HG03095 (cell line): Measurements from ENCODE around the gene PAFAH1B2.

ENCODE experiments used
- ATAC-seq: cut with Tn5 transposase; IDR thresholded peaks from one replicate; pipeline ENCODE4 v1.9.1; 2021; ENCODE audit warnings: moderate library complexity; ENCODE audit not compliant: unreplicated experiment

PAFAH1B2 gene

DNA sequence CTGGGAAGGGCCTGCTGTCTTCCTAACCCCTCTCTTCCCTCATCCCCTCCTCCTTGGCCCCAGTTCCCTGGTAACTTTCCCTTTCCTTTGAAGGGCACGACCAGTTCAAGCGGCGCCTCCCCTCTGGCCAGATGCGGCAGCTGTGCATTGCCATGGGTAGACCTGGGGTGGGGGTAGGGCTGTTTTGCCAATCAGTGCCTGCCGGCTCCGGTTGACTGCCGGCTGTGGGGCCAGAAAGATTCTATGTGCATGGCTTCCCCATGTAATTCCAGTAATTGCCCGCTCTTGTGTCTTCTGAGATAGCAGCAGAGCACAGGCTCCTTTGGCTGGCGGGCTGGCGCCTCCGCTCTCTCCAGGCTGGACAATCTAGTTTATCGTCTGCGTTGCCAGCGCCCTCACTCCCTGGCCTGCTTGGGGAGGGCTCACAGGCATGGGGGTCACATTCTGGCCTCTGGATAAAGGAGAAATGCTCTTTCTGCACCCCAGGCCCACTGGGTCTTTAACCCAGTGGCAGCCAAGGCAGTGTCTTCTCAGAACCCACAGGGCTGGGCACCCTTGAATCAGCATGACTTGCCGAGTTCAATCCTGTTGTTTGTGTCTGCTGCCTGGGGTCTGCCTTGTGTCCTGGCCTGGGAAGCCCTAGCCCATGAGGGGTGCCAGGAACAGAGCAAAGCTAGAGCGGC, 43.9 kb downstream of the PAFAH1B2 start:
- no peak for ATAC-seq

DNA sequence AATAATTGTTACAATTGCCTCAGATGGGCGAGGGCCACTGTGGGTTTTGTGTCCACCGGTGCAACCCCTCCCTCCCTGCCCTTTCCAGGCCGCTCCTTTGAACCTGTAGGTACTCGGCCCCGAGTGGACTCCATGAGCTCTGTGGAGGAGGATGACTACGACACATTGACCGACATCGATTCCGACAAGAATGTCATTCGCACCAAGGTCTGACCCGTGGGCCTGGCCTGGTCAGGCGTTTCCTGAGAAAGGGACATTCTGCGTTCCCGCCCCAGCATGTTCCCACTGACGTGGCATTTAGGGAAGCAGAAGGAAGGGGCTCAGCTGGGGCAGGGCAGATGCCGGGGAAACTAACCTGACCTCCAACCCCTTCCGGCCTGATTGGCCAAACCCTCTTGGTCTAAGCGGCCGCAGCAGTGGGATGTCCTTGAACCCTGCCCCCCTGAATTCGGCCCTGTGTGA, 44.6 kb downstream of the PAFAH1B2 start:
- no peak for ATAC-seq

DNA sequence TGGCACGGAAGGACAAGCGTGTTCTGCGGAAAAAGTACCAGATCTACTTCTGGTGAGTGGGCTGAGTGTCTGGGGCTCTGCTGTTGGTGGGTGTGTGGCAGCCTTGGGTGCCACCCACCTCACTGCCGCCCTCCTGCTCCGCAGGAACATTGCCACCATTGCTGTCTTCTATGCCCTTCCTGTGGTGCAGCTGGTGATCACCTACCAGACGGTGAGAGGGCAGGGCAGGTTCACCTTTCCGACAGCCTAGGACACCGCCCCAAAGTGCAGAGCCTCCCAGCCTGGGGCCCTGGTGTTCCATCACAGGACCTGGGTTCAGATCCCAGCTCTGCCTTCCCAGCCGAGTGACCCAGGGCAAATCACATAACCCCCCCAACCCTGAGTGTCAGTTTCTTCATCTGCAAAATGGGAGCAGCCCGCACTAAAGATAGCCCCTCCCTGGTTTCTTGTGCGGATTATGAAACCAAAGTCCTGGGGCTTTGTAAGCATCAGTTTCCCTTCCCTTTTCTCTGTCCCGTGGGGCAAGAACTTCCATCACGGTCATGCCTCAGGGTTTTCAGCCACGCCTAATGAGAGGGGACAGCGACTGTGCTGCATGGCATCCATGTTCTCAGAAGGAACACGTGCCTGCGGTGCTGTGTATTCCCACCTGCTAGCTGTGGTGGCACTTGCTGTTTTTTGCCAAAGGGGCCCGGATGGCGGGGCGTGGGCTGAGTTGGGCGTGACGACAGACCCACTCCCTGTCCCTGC, 45.3 kb downstream of the PAFAH1B2 start:
- peak; percentile 63 for ATAC-seq

DNA sequence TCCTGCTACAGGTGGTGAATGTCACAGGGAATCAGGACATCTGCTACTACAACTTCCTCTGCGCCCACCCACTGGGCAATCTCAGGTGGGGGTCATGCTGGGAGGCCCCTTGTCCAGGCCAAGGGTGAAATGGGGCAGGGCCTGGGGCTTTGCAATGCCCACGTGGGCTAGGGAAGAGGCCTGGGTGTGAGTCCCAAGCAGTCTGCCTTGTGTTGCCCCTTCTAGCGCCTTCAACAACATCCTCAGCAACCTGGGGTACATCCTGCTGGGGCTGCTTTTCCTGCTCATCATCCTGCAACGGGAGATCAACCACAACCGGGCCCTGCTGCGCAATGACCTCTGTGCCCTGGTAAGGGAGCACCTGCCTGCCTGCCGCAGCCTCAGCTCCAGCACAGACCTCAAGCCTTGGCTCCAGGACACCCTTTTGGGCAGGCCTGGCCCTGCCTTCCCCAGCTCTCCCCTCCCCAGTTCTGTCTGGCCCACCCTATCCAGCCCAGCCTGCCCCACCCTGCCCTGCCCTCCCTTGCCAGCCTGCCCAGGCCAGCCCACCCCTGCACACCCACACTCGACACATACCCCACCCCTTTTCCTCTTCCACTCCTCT, 46.0 kb downstream of the PAFAH1B2 start:
- no peak for ATAC-seq

DNA sequence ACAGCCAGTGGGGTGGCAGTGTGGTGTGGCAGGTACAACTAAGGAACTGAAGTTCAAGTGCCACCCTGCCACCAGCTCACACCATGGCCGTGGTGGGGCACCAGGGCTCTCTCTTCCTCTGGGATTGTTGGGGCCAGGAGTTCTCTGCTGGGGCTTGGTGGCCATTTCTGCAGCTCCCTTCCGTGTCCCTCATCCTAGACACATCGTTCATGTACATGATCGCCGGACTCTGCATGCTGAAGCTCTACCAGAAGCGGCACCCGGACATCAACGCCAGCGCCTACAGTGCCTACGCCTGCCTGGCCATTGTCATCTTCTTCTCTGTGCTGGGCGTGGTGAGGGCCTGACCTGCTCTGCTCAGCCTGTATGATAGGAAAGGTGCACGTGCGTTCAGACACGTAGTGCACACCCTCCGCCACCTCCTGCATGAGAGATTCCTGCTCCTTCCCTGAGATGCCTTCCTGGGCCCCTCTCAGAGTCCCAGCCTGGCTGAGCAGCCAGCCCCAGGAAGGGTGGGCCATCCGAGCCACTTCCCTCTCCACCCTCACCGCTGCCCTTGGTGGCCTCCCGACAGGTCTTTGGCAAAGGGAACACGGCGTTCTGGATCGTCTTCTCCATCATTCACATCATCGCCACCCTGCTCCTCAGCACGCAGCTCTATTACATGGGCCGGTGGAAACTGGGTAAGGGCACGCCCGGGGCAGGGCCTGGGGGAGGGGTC, 47.8 kb downstream of the PAFAH1B2 start:
- ATAC-seq: no peak

DNA sequence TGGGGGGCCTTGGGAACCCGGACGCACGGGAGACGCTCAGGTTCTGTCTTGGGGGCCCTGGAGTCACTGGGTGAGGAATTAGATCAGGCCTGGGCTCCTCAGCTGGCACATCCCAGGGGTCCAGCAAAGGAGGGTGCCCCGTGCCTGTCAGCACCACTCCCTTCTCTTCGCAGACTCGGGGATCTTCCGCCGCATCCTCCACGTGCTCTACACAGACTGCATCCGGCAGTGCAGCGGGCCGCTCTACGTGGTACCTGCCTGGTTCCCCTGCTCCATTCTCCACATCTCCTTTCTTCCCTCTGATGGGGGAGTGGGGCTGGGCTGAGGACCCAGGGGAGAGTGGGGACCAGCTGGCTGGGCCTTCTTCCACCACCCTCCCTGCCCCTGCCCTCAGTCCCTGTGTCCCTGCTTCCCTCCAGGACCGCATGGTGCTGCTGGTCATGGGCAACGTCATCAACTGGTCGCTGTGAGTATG, 48.4 kb downstream of the PAFAH1B2 start:
- ATAC-seq: no peak

DNA sequence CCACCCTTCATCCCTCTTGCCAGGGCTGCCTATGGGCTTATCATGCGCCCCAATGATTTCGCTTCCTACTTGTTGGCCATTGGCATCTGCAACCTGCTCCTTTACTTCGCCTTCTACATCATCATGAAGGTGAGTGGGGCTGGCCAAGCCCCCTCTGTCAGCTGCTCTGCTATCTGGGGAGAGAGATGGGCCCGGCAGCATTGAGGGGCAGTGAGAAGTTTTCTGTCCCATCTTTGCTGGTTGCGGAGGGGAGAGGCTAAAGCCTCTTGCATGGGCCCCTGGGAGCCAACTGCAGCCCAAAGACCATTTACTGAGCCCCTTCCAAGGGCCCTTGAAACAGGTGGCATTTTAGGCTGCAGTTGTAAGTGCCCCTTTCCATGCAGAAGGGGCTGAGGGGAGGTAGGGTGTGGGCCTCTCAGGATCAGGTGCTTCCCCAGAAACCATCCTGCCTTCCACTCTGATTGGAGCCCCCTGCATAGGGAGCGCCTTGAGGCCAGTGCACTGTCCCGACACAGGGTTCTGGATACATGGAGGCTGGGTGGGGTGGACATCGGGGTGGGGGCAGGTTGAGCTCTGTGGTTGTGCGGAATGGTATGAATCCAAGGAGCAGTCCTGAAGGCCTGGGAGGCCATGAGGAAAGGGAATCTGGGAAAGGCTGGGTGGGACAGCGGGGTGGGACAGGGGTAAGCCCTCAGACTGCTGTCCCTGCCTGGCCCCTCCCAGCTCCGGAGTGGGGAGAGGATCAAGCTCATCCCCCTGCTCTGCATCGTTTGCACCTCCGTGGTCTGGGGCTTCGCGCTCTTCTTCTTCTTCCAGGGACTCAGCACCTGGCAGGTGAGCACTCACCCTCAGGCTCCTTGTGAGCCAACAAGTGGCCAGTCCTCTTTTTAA, 49.3 kb downstream of the PAFAH1B2 start:
- ATAC-seq: no peak

DNA sequence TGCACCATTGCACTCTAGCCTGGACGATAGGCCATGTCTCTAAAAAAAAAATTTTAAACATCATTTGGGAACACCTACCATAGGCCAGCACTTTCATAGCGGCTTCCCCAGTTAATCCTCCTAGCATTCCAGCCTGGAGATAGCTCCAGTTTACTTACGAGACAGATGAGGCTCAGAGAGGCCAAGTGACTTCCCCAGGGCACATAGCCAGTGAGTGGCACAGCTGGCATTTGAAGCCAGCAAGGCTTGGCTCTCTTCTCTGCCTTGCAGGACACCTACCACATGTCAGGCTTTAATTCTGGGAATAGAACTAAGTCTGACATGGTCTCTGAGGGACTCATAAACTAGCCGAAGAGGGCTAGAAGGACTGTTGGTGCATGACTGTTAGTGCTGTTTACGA, 50.2 kb downstream of the PAFAH1B2 start:
- ATAC-seq: no peak

DNA sequence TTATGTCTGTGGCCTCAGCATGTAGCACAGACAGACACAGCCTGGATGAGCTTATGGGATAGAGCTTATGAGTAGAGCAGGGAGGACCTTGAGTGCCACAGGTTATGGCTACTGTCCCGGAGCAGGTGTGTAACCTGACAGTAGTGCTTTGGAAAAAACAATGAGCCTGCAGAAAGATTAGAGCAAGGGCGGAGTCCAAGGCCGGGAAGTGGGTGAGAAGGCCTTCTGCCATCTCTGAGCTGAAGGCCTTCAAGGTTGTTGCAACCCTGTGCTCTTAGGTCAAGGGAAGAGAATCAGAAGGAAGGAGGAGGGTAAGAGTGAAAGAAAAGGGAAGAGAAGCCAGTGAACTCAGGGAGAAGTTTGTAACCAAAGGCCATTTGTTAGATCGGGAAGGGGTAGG, 51.2 kb downstream of the PAFAH1B2 start:
- no peak for ATAC-seq

DNA sequence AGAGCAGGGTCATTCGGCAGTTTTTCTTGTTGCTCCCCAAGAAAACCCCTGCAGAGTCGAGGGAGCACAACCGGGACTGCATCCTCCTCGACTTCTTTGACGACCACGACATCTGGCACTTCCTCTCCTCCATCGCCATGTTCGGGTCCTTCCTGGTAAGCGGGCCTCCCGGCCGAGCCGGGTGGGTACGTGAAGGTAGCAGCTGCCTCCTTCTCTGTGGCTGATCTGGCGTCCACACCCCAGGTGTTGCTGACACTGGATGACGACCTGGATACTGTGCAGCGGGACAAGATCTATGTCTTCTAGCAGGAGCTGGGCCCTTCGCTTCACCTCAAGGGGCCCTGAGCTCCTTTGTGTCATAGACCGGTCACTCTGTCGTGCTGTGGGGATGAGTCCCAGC, 51.7 kb downstream of the PAFAH1B2 start:
- ATAC-seq: no peak

DNA sequence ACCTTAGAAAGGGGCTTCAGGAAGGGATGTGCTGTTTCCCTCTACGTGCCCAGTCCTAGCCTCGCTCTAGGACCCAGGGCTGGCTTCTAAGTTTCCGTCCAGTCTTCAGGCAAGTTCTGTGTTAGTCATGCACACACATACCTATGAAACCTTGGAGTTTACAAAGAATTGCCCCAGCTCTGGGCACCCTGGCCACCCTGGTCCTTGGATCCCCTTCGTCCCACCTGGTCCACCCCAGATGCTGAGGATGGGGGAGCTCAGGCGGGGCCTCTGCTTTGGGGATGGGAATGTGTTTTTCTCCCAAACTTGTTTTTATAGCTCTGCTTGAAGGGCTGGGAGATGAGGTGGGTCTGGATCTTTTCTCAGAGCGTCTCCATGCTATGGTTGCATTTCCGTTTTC, 52.9 kb downstream of the PAFAH1B2 start:
- ATAC-seq: no peak

DNA sequence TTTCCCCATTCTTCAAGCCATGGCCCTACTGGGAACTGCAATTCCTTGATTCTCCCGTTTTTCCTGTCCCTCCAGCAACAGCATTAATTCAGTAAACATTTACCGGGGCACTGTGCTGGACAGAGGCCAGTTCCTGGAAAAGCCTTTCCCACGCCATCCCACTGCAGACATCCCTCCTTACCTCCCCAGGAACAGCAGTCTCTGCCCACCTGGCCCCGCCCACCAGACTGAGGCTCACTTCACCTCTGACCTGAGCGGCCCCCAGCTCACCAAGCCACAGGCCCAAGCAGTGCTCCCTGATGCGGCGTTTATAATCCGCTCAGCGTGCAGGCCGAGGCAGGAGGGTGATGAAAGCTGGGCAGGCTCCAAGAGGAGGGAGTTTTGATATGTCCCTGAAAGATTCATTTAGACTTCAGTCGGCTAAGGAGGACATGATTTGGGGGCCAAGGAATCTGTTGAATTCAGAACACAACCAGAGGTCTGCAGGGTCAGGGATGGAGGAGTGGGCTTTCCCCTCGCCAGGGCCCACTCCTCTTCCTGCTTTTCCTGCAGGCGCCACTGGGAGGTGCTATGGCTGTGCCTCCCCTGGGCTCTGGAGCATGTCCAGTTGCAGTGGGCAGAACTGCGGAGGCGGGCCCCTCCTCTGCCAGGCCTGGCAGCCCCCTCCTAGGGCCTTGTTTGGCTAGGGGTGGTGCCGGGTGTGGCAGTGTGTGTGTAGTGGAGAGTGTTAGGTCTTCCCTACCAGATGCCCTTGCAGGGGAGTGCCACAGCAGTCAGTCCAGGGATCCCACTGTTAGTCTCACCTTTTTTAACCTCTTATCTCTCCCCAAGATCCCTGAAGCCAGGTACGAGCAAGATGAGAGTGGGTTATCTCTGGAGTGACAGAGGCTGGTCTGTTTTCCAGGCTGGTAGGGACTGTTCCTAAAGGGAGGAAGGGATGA, 53.7 kb downstream of the PAFAH1B2 start:
- no peak for ATAC-seq

DNA sequence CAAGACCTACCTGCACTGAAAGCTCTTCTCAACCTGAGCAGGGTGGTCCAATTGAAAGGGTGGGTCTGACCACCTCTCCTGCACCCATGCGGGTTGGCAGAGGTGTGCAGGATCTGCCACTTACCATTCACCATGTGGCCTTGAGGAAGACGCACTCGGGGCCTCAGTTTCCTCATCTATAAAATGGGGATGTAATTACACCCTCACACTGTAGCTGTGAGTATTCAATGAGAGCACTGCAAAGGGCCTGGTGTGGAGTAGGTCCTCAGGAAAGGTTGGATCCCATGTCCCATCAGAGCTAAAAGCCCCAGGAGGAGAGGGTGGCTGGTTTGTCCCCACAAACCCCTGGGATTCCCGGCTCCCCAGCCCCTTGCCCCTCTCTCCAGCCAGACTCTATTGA, 54.5 kb downstream of the PAFAH1B2 start:
- no peak for ATAC-seq

DNA sequence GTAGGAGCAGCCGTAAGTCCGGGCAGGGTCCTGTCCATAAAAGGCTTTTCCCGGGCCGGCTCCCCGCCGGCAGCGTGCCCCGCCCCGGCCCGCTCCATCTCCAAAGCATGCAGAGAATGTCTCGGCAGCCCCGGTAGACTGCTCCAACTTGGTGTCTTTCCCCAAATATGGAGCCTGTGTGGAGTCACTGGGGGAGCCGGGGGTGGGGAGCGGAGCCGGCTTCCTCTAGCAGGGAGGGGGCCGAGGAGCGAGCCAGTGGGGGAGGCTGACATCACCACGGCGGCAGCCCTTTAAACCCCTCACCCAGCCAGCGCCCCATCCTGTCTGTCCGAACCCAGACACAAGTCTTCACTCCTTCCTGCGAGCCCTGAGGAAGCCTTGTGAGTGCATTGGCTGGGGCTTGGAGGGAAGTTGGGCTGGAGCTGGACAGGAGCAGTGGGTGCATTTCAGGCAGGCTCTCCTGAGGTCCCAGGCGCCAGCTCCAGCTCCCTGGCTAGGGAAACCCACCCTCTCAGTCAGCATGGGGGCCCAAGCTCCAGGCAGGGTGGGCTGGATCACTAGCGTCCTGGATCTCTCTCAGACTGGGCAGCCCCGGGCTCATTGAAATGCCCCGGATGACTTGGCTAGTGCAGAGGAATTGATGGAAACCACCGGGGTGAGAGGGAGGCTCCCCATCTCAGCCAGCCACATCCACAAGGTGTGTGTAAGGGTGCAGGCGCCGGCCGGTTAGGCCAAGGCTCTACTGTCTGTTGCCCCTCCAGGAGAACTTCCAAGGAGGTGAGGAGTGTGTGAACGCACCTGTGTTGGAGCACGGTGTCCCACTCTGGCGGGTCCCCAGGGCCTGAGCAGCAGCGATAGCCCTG, 55.2 kb downstream of the PAFAH1B2 start, which contains the start of gene TAGLN:
Gene TAGLN, plus strand, starts transcription at position 318 of the 863 bp plus-strand sequence. CDS start 3,644 bp downstream, outside the sequence.
- no peak for ATAC-seq

DNA sequence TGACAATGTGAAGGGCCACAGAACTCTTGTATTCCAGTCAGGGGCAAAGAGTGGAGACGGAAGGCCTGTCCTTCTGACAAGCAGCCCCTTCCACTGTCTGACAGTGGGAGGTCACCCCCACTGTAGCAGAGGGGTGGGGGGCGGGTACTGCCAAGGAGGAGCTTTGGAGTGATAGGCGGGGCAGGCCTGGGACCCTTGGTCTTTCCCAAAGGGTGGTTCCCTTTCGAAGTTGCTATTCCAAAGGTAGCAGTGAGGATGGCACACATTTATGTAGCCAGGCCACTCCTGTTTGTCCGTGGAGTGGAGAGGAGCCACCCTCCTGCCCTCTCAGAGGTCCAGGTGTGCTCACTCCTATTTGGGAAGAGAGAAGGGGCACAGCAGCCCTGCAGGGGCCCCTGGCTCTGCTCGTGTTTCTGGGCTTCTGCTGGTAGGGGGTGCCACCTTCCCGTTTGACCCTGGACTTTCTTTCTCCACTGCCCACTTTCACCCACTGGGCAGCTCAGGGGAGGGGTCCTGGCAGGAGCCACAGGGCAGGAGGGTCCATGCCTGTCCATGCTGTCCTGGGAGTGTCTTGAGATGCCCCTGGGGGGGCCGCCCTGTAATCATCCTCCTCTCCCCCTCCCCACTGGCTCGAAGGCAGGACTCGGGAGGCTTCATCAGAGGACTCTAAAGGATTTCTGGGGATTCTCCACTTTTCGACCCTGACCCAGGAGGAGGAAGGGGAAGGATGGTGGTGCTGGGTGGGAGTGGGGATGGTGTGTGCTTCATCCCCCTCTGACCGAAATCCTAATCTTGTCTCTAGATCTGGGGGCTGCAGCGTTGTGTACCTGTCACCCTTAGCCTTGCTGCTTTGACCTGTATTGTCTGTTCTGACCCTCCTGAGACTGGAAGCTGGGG, 56.1 kb downstream of the PAFAH1B2 start:
- no peak for ATAC-seq

DNA sequence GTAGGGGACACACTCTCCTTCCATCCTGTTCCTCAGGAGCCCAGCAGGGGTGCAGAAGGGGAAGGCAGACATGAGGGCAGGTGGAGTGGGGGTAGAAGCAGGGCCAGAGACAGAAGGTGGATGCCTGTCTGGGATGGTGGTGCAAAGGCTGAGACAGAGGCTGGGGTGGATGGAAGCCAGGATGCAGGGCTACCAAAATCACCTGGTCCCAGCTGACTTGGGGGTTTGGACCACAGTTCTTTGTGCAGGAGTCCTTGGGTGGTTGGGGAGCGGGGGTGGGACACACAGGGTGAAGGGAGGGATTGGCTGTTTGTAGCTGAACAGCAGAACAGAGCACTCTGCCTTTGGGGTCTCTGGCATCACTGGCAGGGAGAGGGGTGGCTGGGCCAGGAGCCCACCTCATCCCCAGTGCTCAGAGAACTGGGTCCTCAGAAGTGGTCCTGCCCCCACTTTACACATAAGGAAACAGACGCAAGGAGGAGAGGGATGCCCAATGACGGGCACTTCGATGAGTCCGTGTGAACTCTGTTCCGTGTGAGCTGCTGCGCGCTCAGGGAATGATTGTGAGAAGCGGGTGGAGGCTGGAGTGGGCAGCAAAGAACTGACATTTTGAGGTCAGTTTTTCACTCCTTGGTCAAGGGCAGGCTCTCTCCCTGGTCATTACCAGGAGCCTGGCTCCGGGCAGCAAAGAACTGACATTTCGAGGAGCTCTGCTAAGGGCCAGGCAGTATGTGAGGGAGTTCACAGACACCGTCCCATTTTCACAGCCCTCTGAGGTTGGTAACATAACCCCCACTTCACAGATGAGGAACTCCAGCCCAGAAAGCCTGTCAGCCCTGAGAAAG, 56.9 kb downstream of the PAFAH1B2 start:
- ATAC-seq: no peak
